ENCODE data around the gene RTP5.

DNA sequence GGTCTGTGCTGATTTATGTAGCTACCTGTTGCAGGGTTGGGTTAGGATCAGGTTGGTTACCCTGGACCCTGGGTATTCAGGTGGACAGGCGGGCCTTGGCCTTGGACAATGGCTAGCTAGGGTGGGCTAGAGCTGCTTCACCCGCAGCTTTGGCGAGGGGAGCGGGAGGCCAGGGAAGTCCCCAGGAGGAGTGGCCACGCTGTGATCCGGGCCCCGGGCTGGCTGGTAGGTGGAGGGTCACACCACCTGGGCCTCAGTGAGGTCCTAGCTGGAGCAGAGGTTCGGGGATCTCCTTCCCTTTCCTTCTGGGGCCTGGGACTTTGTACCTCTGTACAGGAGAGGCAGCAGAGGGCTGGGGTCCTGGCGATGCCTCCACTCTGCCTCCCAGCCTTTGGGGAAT is 9.8 kb downstream of the RTP5 start:
- TF ChIP-seq POLR2A (IDR thresholded peaks at IDR 0.05), result no peak
- TF ChIP-seq, protein P1, sequence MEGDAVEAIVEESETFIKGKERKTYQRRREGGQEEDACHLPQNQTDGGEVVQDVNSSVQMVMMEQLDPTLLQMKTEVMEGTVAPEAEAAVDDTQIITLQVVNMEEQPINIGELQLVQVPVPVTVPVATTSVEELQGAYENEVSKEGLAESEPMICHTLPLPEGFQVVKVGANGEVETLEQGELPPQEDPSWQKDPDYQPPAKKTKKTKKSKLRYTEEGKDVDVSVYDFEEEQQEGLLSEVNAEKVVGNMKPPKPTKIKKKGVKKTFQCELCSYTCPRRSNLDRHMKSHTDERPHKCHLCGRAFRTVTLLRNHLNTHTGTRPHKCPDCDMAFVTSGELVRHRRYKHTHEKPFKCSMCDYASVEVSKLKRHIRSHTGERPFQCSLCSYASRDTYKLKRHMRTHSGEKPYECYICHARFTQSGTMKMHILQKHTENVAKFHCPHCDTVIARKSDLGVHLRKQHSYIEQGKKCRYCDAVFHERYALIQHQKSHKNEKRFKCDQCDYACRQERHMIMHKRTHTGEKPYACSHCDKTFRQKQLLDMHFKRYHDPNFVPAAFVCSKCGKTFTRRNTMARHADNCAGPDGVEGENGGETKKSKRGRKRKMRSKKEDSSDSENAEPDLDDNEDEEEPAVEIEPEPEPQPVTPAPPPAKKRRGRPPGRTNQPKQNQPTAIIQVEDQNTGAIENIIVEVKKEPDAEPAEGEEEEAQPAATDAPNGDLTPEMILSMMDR (IDR thresholded peaks at IDR 0.05), result no peak
- no peak for TF ChIP-seq EP300 (IDR thresholded peaks at IDR 0.05)
